Effector memory CD8-positive, alpha-beta T cell (primary cell): Measurements from ENCODE around the gene LACTB.

Experiments
- ATAC-seq: fragments of 150-1000 bp; cut with Tn5 transposase; replicated peaks from 2 replicates; pipeline ENCODE4 v1.10.0; 2021; ENCODE audit warnings: mild to moderate bottlenecking, moderate library complexity
- DNase-seq, 3 experiments: peaks; one replicate each; pipeline ENCODE4 v3.0.0; 2021
- H3K27ac Mint-ChIP-seq, 2 donors: one replicate each; pipeline ENCODE4 v1.8.0; 2022; ENCODE audit warnings: mild to moderate bottlenecking in 2 of 2, mixed read lengths in 2 of 2, moderate library complexity in 2 of 2
- H3K27me3 Mint-ChIP-seq, 2 donors: one replicate each; pipeline ENCODE4 v1.8.0; 2022; ENCODE audit warnings: mixed read lengths in 2 of 2
- H3K36me3 Mint-ChIP-seq: one replicate; pipeline ENCODE4 v1.8.0; 2022; ENCODE audit warnings: mild to moderate bottlenecking, moderate library complexity, mixed read lengths; ENCODE audit not compliant: insufficient read depth
- H3K4me1 Mint-ChIP-seq, 2 donors: one replicate each; pipeline ENCODE4 v1.8.0; 2022; ENCODE audit warnings: low read depth in 2 of 2, mixed read lengths in 2 of 2
- H3K4me3 Mint-ChIP-seq, 2 donors: one replicate each; pipeline ENCODE4 v1.8.0; 2022; ENCODE audit warnings: mild to moderate bottlenecking in 2 of 2, mixed read lengths in 2 of 2, moderate library complexity in 2 of 2
- H3K9me3 Mint-ChIP-seq, 2 donors: one replicate each; pipeline ENCODE4 v1.8.0; 2022; ENCODE audit warnings: mixed read lengths in 2 of 2
- total RNA-seq, 9 experiments: gene quantifications; one replicate each; lab custom pipeline; 2026; lab: John Stamatoyannopoulos, UW

Gene LACTB
- 10.1 to 51.8 (median 31.7) reads per million in 9 experiments for total RNA-seq

- Mint-ChIP-seq H3K4me1 (peaks cover 10 to 17% of the 10 kb centered on the region in 2 donors), H3K36me3 (peaks cover 23% of the 10 kb centered on the region)
Measured at GRCh38 chr15:63121382-63122001, at the start of gene LACTB. Gene LACTB, plus strand, starts transcription at chr15:63121861. Its CDS starts 11 bp downstream, at chr15:63121872.

GRCh38 chr15:63072023-63072650 is 49.5 kb upstream of the LACTB start:
- Mint-ChIP-seq H3K36me3 (peaks cover 7% of the 10 kb centered on the region), H3K9me3 (no peaks in the 10 kb centered on the region), H3K27me3 (no peaks in the 10 kb centered on the region), H3K27ac (no peak overlapping the region), H3K4me3 (no peak overlapping the region), H3K4me1 (peaks cover 4 to 5% of the 10 kb centered on the region in 2 donors)
- ATAC-seq, result no peak
- no peak for DNase-seq

More at GRCh38 chr15:63121382-63122001, at the start of gene LACTB:
- peak; percentile 87 for ATAC-seq
- DNase-seq, result peak; percentile 66 to 69 (median 68)
- H3K27me3 Mint-ChIP-seq, result no peaks in the 10 kb centered on the region
- H3K9me3 Mint-ChIP-seq, result peaks cover 3 to 5% of the 10 kb centered on the region in 2 donors
- peak within 1 kb of the TSS; percentile 73 to 82 for H3K4me3 Mint-ChIP-seq
- peak within 1 kb of the TSS; percentile 44 to 66 for H3K27ac Mint-ChIP-seq

- DNase-seq (no peak), ATAC-seq (no peak)
- H3K36me3 Mint-ChIP-seq, result peaks cover 7% of the 10 kb centered on the region
- H3K9me3 Mint-ChIP-seq, result no peaks in the 10 kb centered on the region
- no peak overlapping the region for H3K4me3 Mint-ChIP-seq
- H3K27me3 Mint-ChIP-seq, result no peaks in the 10 kb centered on the region
- H3K4me1 Mint-ChIP-seq, result peaks cover 4 to 5% of the 10 kb centered on the region in 2 donors
- no peak overlapping the region for H3K27ac Mint-ChIP-seq
Measured at GRCh38 chr15:63072809-63073277, 48.8 kb upstream of the LACTB start.

- H3K9me3 Mint-ChIP-seq, result no peaks in the 10 kb centered on the region
Measured at GRCh38 chr15:63073497-63074172, 48.0 kb upstream of the LACTB start.

GRCh38 chr15:63075015-63075983 is 46.4 kb upstream of the LACTB start:
- no peak for ATAC-seq
- Mint-ChIP-seq H3K4me3 (no peak overlapping the region), H3K27ac (peak overlapping the region in 1 of 2 donors; percentile 35), H3K4me1 (peaks cover 4 to 5% of the 10 kb centered on the region in 2 donors), H3K36me3 (peaks cover 5% of the 10 kb centered on the region), H3K9me3 (no peaks in the 10 kb centered on the region), H3K27me3 (peaks cover 10 to 17% of the 10 kb centered on the region in 2 donors)
- no peak for DNase-seq

More at GRCh38 chr15:63073497-63074172, 48.0 kb upstream of the LACTB start:
- ATAC-seq (no peak), DNase-seq (no peak)
- peaks cover 0 to under 1% of the 10 kb centered on the region in 2 donors for H3K27me3 Mint-ChIP-seq
- no peak overlapping the region for H3K4me3 Mint-ChIP-seq
- peaks cover 5% of the 10 kb centered on the region for H3K36me3 Mint-ChIP-seq
- H3K27ac Mint-ChIP-seq, result no peak overlapping the region
- H3K4me1 Mint-ChIP-seq, result peaks cover 4 to 5% of the 10 kb centered on the region in 2 donors

- no peak for ATAC-seq
- Mint-ChIP-seq H3K27ac (no peak overlapping the region), H3K4me3 (no peak overlapping the region), H3K9me3 (no peaks in the 10 kb centered on the region), H3K36me3 (peaks cover 2% of the 10 kb centered on the region), H3K4me1 (peaks cover 4 to 5% of the 10 kb centered on the region in 2 donors), H3K27me3 (peaks cover 17 to 25% of the 10 kb centered on the region in 2 donors)
- no peak for DNase-seq
Measured at GRCh38 chr15:63075984-63076713, 45.5 kb upstream of the LACTB start.

- H3K4me3 Mint-ChIP-seq, result no peak overlapping the region
- no peak for DNase-seq
- no peak overlapping the region for H3K27ac Mint-ChIP-seq
- peaks cover 4 to 5% of the 10 kb centered on the region in 2 donors for H3K4me1 Mint-ChIP-seq
- H3K9me3 Mint-ChIP-seq, result no peaks in the 10 kb centered on the region
- no peak for ATAC-seq
- H3K27me3 Mint-ChIP-seq, result peaks cover 21 to 31% of the 10 kb centered on the region in 2 donors
- peaks cover 2% of the 10 kb centered on the region for H3K36me3 Mint-ChIP-seq
Measured at GRCh38 chr15:63076714-63077046, 45.0 kb upstream of the LACTB start.

GRCh38 chr15:63077952-63078351 is 43.7 kb upstream of the LACTB start:
- Mint-ChIP-seq H3K27me3 (peaks cover 25 to 40% of the 10 kb centered on the region in 2 donors), H3K27ac (no peak overlapping the region), H3K9me3 (no peaks in the 10 kb centered on the region), H3K4me3 (no peak overlapping the region), H3K36me3 (no peaks in the 10 kb centered on the region), H3K4me1 (peaks cover 4 to 5% of the 10 kb centered on the region in 2 donors)
- no peak for DNase-seq
- ATAC-seq, result no peak

- Mint-ChIP-seq H3K4me3 (no peak overlapping the region), H3K9me3 (no peaks in the 10 kb centered on the region), H3K4me1 (peaks cover 4 to 5% of the 10 kb centered on the region in 2 donors), H3K27me3 (peaks cover 33 to 49% of the 10 kb centered on the region in 2 donors), H3K27ac (no peak overlapping the region), H3K36me3 (no peaks in the 10 kb centered on the region)
- ATAC-seq (no peak), DNase-seq (no peak)
Measured at GRCh38 chr15:63079947-63080626, 41.6 kb upstream of the LACTB start.

- DNase-seq (no peak), ATAC-seq (no peak)
- Mint-ChIP-seq H3K4me1 (peaks cover 3 to 4% of the 10 kb centered on the region in 2 donors), H3K27ac (no peak overlapping the region), H3K36me3 (no peaks in the 10 kb centered on the region), H3K27me3 (peaks cover 33 to 49% of the 10 kb centered on the region in 2 donors), H3K9me3 (no peaks in the 10 kb centered on the region), H3K4me3 (no peak overlapping the region)
Measured at GRCh38 chr15:63080634-63081250, 40.9 kb upstream of the LACTB start.

GRCh38 chr15:63082366-63082765 is 39.3 kb upstream of the LACTB start:
- H3K4me3 Mint-ChIP-seq, result no peak overlapping the region
- ATAC-seq (no peak), DNase-seq (no peak)
- H3K27ac Mint-ChIP-seq, result no peak overlapping the region
- no peaks in the 10 kb centered on the region for H3K36me3 Mint-ChIP-seq
- peaks cover 33 to 49% of the 10 kb centered on the region in 2 donors for H3K27me3 Mint-ChIP-seq
- H3K4me1 Mint-ChIP-seq, result no peaks in the 10 kb centered on the region
- H3K9me3 Mint-ChIP-seq, result no peaks in the 10 kb centered on the region
